Measurements from ENCODE around the gene PLP1.
"Not testable (repeated sequence)": the region's sequence is repeated elsewhere in the genome, so short reads cannot be mapped to it uniquely, and the experiment has no call there.

PLP1 gene

DNA sequence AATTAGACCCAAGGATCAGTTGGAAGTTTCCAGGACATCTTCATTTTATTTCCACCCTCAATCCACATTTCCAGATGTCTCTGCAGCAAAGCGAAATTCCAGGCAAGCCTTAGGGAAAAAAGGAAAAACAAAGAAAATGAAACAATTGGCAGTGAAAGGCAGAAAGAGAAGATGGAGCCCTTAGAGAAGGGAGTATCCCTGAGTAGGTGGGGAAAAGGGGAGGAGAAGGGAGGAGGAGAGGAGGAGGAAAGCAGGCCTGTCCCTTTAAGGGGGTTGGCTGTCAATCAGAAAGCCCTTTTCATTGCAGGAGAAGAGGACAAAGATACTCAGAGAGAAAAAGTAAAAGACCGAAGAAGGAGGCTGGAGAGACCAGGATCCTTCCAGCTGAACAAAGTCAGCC is at the start of gene PLP1:
TSS of gene PLP1 (plus strand) at position 295 of the 400 bp plus-strand sequence. CDS start 156 bp downstream, outside the sequence.
- DNase-seq (ENCODE audit: low read depth): no peak

DNA sequence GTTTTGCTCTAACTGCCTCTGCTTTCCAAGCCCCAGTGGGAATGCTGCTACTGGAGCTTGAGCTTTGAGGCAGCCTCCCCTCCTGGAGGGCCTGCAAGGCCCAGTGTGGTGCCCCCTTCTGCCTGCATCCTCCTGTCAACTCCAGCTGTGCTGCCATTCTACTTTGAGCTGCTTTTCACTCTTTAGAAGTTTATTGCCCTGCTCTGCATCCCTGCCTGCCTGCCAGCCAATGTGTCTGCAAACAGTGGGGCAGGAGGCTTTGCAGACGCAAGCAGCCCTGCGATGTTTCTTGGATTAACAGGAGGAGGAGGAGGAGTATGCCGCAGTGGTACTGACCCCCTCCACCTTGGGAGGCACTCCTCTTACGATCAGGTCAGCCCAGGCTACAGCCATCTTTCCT is 49.5 kb upstream of the PLP1 start:
- DNase-seq (ENCODE audit: low read depth): no peak

GRCh38 chrX:103729015-103729414 is 47.6 kb upstream of the PLP1 start:
- DNase-seq (ENCODE audit: low read depth): no peak

DNA sequence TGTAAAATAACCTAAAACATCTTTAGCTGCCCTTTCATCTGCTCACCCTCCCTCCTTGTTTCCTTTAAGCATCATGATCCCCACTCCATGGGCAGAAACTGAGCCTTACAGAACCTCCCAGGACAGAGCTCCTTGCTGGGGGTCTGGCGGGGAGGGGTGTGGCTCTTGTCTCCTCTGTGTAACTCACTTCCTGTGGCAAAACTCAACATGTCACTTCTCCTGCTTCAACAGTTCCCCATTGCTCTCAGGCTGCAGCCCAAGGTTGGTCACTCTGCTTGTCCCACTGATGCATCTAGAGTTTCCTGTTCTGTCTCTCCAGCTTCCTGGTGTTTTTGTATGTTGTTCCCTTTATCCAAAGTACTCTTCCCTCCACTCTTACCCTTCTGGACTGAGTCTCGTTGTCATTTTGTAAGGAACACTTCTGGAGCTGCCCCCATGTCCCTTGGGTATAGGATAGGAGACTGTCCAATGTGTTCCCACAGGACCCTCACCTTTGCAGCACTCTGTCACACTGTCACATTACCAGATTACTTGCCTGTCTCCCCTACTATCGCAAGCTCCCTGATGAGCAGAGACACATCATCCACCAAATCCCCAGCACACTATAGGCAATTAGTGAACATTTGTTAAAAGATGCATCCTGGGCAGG is 46.4 kb upstream of the PLP1 start:
- DNase-seq (ENCODE audit: low read depth): no peak

DNA sequence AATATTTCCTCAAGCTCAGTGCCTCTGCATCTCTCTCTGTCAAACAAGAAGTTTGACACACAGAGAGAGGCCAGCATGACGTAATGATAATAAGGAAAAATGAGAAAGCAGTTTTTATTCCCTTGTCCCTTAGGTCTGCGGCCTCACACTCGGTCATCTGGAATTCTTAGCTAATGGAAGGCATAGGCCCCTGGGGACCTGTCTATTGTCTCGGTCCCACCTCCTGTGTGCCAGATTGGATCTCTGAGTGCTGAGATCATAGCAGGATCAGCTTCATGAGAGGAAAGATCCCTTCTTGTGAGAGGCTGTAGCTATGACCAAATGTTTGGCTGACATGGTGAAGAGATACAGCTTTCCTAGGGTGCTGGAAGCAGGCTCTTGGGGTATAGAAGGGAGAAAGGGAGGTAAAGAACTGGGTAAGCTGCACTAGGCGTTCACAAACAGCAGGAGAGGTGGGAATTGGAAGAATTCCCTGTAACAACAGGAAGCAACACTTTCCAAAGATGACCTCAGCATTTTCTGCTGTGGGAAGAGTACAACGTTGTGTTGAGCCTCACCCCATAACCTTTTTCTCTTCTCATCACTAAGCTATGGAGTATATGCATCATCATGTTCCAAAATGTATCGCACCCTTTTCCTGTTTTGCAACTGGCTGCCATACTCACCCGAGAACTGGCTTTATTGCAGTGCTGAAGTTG is 45.7 kb upstream of the PLP1 start:
- DNase-seq (ENCODE audit: low read depth): no peak

- no peak for DNase-seq (ENCODE audit: low read depth)
These were observed 43.6 kb upstream of the PLP1 start for GRCh38 chrX:103733017-103733416.

- DNase-seq (ENCODE audit: low read depth): no peak
These were observed 42.4 kb upstream of the PLP1 start for GRCh38 chrX:103734125-103734760.

- no peak for DNase-seq (ENCODE audit: low read depth)
These were observed 38.9 kb upstream of the PLP1 start for GRCh38 chrX:103737696-103738095.

DNA sequence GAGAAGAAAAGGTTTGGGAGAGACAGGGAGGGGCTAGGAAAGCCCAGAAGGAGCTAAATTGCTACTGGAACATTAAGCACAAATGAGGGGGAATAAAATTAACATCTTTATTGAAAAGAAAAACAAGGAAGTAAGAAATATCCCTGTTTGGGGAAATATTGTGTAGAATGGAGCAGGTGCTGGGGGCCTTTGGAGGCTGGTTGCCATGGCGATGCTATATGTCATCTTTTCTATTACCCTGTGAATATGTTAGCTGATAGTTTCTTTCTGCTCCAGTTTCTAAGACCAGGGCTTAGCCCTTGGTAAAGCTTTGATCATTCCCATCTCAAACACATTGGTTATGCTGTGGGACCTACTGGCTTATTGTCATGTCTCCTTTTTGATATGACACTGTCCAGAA is 37.2 kb upstream of the PLP1 start:
- DNase-seq (ENCODE audit: low read depth): no peak

DNA sequence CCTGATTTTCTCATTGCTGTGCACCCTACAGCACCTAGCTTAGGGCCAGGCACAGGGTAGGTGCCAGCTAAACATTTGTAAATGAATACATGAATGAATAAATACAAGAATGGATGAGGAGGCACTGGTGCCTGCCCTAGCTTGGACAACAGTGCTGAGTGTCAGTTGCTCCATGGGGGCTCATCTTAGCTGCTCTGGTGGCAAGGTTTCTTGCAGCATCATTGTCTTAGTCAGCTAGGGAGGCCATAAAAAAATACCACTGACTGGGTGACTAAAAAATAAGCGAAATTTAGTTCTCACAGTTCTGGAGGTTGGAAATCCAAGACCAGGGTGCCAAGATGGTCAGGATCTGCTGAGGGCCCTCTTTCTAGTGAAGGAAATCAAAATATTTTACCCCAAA is 34.8 kb upstream of the PLP1 start:
- no peak for DNase-seq (ENCODE audit: low read depth)

- DNase-seq (ENCODE audit: low read depth): no peak
These were observed 34.3 kb upstream of the PLP1 start for GRCh38 chrX:103742339-103742738.

DNA sequence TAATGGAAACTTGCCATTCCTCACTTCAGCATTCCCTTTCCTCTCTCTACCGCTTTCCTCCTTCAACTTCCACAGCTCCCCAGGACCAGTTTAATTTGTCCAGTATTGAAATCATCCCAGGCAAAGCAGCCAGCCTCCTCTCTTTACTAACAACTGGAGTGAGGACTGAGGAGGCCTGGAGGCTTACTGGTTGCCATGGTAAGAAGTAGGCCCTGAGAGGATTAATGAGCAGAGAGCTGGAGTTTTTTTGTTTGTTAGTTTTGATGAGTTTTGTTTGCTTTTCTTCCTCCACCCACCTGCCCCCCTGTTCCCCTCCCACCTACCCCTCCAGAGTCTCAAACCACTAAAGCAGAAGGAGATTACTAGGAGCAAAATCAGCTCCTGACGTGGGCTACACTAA is 29.5 kb upstream of the PLP1 start:
- DNase-seq (ENCODE audit: low read depth): no peak

- DNase-seq (ENCODE audit: low read depth): no peak
These were observed 22.2 kb upstream of the PLP1 start for GRCh38 chrX:103754401-103754800.

- DNase-seq (ENCODE audit: low read depth): no peak
These were observed 19.9 kb upstream of the PLP1 start for GRCh38 chrX:103756736-103757135.

GRCh38 chrX:103758555-103758954 is 18.1 kb upstream of the PLP1 start:
- DNase-seq (ENCODE audit: low read depth): no peak

DNA sequence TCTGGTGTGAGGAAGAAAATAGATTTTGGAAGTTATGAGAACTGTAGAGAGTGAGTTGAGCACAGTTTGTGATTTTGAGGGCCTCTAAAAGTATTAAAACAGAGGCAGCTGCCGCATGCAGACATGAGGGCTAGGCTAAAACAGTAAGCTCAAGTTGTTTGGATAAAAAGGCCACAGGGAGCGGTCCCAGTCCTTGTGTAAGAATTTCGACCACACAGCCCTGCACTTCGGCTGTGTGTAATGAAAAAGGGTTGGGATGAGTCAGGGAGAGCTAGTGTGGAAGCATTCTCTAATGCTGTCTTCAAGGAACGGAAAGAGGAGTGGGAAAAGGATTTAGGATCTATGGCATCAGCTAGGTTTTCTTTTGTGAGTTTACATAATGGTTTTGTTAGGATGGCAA is 13.1 kb upstream of the PLP1 start:
- DNase-seq (ENCODE audit: low read depth): not testable (repeated sequence)

DNA sequence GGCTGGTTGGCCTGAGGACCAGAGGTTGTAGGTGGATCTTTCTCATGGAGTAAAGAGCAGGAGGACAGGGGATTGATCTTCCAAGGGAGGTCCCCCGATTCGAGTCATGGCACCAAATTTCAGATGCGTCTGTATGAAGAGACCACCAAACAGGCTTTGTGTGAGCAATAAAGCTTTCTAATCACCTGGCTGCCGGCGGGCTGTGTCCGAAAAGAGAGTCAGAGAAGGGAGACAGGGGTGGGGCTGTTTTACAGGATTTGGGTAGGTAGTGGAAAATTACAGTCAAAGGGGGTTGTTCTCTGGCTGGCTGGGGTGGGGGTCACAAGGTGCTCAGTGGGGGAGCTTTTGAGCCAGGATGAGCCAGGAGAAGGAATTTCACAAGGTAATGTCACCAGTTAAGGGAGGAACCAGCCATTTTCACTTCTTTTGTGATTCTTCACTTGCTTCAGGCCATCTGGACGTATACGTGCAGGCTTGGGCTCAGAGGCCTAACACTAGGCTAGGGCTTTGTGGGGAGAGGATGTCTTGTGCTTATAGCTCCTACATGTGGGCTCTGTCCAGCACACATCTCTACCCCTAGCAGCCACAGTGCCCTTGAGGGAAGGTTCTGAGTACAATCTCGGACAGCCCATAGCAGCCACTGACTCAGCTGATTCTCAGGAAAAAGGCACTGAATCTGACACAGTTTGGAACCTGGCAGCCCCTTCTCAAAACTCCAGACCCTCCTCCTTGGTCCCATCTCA is 9.7 kb upstream of the PLP1 start:
- not testable (repeated sequence) for DNase-seq (ENCODE audit: low read depth)

GRCh38 chrX:103773445-103773844 is 3.2 kb upstream of the PLP1 start:
- no peak for DNase-seq (ENCODE audit: low read depth)

DNA sequence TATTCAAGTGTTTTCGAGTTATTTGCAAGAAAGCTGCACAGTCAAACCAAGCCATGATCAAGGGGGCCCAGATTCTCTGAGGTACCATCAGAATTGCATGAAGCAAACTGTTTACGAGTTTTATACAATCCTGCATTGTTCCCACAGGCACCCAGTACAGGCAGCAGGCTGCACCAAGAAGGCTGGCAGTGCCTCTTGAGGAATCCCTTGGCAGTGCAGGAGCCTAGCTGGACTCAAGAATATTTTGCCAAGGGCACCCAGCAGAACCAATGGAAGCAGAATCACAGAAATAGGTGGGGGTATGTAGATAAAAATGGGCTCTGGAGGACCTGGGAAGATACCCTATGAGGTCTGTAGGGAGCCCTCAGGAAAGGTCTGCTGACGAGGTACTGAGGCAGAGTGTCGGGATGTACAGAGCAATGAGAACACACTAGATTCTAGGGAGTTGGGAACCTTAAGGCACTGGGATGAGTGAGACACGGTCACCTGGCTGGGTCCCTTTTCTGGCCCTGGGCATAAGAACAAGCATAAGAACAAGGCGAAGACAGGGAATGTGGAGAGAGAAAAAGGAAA is 2.5 kb upstream of the PLP1 start:
- DNase-seq (ENCODE audit: low read depth): no peak

DNA sequence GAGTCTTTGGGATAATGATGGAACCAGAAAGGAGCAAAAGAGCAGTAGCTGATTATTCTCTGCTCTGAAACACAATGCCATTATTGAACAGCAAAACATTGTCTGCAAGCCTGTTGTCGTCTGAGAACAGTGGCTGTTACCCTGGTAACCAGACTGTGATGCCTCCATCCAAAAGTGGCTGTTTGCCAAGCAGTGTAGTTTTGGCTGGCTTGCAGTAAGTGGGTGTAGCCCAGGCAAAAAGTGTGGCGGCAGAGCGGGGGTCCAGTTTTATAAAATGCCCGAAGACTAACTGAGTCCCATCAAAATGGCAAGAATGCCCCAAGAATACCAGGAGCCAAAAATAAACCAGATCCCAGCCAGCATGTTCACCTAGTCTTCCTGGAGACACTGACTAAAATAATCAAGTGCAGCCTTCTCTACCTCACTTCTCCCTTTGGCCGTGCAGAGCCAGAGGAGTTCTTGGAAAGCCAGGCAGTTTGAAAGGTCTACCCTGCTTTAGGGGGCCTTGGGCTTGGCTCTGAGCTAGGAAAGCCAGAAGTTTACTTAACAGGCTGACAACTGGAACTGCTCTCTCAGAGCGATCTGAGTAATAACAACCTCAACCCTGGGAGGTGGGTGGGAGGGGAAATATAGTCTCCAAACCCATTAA is 2.6 kb downstream of the PLP1 start:
- no peak for DNase-seq (ENCODE audit: low read depth)

- no peak for DNase-seq (ENCODE audit: low read depth)
These were observed 3.9 kb downstream of the PLP1 start for GRCh38 chrX:103780336-103781061.
